GM21825 (cell line): Measurements from ENCODE around the gene DPH7.
A peak's percentile ranks its signal among the peaks of the same experiment; 100 is the strongest.
"Not testable (repeated sequence)": the region's sequence is repeated elsewhere in the genome, so short reads cannot be mapped to it uniquely, and the experiment has no call there.

ENCODE experiments used
- ATAC-seq: cut with Tn5 transposase; IDR thresholded peaks from one replicate; pipeline ENCODE4 v1.9.1; 2021; ENCODE audit warnings: mild to moderate bottlenecking, moderate library complexity; ENCODE audit not compliant: unreplicated experiment

DPH7 gene

DNA sequence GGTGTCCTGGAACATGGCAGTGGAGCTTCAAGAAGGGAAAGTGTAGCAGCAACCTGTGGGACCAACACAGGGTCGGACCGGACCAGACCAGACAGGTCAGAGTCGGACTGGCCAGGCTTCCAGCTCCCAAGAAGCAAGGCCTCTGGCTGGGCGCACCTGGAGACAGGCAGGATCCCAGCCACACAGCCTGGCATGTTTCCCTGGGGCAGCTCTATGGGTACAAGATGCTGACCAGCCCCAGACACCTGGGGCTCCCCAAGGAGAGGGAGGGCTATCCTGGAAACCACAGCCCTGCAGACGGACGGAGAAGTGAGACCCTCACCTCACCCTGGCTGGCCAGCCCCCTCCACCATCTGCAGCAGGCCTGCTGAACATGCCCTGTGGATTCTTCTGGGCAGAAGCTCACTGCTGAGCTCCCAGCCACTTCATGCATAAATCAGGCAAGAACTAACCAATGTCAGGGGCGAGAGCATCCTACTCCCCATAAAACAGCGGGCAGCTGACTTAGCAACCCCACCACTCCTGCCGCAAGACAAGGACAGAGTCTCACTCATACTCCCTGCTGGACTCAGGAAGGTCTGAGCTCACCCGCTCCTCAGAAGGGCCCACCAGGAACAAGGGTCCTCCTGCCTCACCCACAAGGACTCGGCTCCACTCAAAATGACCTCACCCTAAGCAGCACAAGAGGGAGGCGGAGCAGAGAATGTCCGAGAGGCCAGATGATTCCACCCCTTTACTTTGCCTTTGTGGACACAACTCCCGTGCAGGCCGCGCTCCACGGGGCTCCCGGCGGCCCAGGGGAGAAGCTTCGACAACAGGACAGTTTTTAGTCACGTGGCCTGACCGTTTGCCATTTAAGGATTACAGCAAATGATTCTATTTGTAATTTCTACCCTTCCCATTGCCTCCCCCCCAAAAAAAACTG is 2.9 kb upstream of the DPH7 start:
- no peak for ATAC-seq

DNA sequence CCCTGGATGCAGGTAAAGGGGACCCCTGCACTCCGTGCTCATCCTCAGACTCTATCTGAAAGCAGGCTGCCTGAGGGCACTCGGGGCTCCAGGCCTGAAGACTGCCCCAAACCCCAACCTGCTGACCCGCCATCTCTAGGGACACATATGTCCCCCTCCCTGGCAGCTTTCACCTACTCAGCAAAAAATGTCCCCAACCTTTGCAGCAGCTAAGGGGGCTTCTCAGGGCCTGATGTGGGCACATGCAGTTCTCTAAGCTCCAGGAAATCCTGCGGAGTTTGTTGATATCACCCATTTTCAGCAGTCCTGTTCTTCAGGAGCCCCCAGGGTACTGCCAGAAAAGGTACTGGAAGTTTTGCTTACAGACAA is 2.2 kb upstream of the DPH7 start:
- ATAC-seq, result no peak

DNA sequence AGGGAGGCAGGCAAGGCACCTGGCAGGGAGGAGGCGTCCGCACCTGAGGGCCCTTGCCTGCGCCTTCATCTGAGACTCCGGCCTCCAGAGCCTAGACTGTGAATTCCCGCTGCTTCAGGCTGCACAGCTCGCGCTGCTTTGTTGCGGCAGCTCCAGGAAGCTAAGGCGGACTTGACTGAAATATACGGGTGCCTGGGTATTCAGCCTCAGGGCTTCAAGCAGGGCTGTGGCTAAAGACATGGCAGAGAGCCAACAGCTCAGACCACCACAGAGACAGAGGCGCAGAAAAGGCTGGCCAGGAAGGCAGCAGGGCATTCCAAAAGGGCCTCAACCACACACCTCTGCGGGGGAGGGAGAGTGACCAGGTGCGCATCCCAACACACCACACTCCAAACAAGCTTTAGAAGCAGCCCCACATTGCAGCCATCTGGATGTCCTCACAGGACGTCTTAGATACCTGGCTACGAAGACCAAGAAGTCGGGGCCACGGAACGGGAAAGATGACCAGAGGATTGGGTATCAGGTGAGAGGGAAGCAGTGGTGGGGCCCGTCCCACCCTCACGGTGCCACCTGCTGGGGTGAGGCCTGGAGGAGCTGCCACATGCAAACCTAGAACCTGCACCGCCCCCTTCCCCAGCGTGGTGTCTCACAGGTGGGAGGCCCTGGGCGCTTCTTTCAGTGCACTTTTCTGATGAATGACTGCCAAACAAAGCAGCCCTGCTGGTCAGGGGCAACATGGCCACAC is 1.7 kb upstream of the DPH7 start:
- no peak for ATAC-seq

DNA sequence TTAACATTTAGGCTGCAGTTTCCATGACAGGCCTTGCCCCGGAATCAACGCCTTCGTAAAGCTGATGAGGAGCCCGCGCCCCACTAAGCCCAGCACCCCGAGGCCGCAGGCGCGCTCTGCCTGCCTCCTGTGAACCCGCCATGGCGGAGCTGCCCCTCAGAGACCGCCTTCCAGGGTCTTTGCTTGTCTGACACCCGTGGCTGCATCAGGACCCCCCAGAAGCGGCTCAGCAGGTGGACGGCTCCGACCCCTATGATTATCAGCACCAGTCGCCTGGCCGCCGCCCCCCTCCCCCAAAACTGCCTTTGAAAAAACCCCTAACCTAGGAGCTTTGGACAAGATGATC is 507 bp upstream of the DPH7 start:
- ATAC-seq, result no peak

DNA sequence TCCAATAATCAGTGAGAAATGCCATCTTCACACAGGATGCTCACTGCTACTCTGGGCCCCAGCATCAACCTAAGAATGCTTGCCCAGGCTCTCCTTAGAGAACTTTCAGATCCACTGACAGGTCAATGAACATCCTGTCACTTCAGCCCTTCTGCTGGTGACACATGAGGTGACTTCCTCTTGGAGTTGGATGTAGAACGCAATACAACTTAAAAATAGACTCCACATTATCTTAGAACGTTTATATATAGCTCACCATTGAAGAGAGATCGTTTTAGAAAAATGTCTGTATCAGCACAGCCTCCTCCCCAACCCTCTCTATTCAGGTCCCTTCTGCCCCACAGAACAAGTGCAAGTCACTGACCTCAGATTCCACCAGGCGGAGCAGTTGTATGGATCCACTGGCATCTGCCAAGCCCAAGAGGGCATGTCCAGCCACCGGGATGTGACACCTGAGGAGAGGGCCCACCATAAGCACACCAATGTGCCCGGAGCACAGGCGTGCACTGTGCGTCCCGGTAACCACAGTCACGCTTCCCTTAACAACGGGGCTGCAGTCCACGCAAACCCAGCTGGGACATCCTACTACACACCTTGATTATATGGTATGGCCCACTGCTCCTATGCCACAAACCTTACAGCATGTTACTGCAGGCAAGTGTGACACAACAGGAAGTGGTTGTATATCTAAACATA is 2.9 kb downstream of the DPH7 start:
- ATAC-seq, result no peak

DNA sequence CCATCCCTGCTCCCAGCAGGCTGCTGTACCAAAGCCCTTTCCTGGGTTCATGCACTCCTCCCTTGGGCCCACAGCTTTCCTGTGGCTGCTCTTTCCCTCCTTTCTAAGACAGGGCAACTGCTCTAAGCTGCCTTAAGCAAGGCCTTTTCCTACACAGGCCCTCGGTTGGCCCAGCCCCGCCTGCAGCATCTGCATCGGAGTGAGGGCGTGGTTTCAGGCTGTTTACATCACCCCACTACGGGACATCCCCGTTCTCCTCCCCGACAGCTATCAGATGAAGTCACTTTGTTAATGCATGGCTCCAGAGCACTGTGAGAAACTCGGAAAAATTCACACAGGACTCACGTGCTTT is 3.4 kb downstream of the DPH7 start:
- ATAC-seq, result no peak

DNA sequence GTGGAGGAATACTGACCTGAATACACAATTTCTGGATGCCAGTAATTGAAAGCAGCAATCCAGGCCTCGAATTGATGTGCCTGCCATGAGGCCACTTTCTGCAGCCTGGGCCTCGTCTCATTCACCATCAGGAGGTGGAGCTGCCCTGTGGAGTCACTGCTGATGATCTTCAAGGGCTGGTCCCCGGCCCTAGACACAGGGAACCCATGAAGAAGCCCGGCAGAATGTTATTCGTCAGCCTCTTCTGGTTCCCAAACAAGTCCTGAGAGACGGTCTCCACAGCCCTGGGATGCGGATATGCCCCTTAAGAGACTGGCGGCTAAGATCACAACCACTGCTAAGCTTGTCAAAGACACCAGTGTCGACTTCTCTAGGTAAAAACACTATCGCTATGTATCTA is 4.5 kb downstream of the DPH7 start:
- ATAC-seq, result no peak

DNA sequence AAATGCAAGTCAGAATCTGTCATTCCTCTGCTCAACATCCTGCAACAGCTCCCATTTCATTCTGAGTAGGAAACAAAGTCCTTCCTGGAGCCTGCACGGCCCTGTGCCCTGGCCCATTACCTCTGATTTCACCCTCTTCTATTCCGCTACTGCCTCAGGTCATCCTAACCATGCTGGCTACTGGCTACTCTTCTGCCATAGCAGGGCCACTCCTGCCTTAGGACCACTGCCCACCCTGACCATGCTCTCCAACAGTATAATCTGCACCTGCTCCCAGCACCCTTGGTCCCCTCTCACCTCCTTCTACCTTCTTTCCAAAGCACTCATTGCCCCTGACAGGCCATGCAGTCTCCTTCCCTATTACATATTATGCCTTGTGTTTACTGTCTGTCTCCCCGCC is 8.2 kb downstream of the DPH7 start:
- no peak for ATAC-seq

DNA sequence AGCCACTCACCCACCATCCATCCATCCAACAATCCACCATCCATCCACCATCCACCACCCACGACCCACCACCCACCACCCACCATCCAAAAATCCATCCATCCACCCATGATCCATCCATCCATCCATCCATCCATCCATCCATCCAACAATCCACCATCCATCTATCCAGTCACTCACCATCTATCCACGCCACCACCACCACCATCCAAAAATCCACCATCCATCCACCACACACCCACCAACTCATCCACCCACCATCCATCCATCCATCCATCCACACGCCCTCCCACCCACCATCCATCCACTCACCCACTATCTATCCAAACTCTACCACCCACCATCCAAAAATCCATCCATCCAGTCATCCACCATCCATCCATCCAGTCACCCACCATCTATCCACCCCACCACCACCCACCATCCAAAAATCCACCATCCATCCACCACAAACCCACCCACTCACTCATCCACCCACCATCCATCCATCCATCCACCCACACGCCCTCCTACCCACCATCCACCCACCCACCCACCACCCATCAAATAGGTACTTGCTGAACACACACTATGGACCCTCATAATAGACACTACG is 9.0 kb downstream of the DPH7 start:
- ATAC-seq, result no peak

DNA sequence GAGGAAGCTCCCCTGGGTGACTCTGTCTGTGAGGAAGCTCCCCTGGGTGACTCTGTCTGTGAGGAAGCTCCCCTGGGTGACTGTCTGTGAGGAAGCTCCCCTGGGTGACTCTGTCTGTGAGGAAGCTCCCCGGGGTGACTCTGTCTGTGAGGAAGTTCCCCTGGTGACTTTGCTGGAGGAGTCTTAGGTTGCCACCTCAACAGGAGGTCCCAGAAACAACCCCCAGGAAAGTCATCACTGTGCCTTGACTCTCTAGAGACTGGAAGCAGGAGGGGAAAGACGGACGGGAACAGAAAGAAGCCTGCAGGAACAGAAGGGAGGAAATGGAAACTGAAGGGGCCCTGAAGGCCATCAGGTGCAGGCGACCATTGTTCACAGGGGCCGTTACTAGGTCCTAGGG is 10.3 kb downstream of the DPH7 start:
- not testable (repeated sequence) for ATAC-seq

DNA sequence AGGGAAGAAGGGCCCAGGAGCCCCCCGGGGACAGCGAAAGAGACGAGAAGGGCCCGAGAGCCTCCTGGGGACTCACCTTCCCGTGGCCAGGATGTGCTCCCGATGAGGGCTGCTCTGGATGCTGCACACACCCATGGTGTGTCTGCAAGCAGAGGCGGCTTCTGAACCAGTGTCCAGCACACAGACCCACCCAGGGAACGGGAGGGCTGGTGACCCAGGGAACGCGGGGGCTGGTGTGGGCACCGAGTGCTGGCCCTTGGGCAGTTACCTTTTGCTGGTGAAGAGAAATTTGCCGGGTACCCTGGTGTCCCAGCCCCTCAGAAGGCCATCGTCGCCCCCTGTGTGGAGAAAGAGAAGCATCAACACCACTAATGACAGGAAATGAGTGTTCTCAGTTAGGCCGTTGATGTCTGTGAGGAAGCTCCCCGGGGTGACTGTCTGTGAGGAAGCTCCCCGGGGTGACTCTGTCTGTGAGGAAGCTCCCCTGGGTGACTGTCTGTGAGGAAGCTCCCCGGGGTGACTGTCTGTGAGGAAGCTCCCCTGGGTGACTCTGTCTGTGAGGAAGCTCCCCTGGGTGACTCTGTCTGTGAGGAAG is 13.8 kb downstream of the DPH7 start:
- no peak for ATAC-seq

DNA sequence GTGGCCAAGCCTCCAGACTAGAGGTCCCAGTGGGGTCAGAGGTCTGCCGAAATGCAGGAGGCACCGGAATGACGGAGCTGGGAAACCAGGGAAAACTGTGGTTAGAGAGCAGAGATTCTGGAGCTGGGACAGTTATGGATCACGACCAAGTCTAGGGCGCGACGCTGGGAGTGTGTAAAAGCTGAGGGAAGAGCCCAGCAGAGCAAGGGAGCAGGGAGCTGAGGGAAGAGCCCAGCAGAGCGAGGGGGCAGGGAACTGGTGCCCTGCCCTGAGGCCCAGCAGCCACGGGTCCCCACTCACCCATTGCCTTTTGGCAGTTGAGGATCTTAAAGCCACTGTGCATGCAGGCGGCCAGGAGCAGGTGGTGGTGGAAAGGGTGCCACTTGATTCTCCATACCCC is 14.6 kb downstream of the DPH7 start:
- no peak for ATAC-seq

DNA sequence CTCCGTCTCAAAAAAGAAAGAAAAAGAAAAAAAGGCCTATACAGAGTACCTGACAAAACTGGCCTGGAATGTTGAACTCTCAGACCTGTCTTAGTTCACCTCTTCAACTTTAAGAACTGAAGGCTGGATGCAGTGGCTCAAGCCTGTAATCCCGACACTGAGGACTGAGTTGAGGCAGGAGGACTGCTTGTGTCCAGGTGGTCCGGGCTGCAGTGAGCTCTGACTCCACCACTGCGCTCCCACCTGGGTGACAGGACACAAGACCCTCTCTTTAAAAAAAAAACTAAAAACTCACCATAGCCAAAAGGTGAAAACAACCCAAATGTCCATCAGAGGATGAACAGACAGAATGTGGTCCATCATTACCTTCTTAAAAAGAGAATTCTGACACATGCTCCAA is 20.6 kb downstream of the DPH7 start:
- ATAC-seq, result no peak

DNA sequence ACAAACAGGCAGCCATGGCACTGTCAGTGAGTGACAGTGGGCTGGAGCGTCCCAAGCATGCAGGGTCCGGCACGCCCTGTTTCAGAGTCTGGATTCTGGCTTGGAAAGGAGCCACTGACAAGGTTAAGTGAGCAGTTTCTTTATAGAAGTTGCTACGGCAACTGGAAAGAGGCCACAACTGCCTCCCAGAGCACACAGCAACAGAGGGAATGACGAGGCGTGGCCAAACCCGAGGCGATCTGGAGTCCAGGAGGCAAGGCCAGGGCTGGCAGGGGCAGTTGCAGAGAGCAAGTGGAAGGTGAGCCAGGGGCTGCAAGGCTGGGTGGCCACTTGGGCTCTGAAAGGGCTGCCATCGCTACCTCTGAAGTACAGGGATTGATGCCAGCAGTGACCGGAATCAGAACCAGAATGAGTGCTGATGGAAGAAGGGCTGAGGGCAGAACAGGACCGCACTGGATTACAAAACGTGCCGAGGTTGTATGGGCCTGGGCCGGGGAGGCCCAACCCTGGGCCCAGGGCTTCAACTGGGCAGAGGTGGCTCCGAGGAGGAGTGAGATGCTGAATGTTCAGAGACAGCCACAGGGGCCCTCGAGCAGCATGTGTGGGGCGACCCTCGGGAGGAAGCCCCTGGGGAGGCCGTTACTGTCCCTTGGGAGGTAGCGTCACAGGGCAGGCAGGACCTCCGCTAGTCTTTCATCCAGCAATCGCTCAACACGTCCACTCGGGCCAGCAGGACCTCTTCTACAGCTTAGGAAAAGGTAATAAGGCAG is 22.5 kb downstream of the DPH7 start:
- ATAC-seq, result no peak

DNA sequence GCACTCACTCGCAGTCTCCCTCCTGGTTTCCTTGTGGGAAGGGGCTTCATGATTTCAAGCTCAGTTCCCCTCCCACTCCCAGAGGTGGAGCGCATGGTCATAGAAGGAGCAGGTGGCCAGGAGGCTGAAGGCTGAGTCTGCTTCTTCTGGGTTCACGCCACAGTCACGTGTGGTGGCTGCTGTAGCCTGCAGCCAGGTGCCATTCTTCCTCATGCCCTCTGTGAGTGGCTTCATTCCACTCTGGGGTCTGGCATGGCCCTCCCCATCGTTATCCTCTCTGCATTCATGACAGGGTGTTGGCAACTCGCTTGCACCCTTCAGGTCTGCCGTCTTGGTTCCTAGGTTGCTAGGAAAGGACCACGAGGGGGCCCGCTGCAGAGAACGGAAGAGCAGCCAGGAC is 23.5 kb downstream of the DPH7 start:
- no peak for ATAC-seq

DNA sequence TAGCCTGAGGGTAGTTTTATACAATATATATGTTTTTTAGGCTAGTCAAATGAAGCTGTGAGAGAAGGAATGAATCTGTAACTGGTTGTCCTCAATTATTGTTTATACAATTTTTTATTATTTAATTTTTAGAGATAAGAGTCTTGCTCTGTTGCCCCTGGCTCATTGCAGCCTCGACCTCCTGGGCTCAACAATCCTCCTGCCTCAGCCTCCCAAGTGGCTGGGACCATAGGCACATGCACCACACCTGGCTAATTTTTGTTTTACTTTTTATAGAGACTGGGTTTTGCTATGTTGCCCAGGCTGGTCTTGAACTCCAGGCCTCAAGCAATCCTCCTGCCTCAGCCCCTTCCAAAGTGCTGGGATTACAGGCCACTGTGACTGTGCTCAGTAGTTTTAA is 24.4 kb downstream of the DPH7 start:
- ATAC-seq, result no peak

DNA sequence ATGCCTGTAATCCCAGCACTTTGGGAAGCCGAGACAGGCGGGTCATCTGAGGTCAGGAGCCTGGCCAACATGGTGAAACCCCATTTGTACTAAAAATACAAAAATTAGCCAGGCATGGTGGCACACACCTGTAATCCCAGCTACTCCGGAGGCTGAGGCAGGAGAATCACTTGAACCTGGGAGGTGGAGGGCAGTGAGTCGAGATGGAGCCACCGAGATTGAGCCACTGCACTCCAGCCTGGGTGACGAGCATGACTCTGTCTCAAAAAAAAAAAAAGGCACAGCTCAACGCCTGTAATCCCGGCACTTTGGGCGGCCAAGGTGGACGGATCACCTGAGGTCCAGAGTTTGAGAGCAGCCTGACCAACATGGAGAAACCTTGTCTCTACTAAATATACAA is 25.1 kb downstream of the DPH7 start:
- ATAC-seq, result not testable (repeated sequence)

DNA sequence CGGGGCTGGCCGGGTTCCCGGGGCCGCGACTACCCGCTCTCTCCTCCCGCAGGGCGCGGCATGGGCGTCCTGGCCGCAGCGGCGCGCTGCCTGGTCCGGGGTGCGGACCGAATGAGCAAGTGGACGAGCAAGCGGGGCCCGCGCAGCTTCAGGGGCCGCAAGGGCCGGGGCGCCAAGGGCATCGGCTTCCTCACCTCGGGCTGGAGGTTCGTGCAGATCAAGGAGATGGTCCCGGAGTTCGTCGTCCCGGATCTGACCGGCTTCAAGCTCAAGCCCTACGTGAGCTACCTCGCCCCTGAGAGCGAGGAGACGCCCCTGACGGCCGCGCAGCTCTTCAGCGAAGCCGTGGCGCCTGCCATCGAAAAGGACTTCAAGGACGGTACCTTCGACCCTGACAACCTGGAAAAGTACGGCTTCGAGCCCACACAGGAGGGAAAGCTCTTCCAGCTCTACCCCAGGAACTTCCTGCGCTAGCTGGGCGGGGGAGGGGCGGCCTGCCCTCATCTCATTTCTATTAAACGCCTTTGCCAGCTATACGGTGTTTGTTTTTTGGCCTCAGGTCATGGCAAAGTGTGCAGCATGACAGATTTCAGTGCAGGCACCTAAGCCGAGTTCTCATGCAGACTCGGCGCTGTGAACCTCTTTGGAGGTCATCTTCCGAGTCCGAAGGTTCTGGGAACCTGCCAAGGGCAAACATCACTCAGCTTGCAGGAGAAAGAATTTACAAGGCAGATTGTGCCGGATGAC is 26.5 kb downstream of the DPH7 start:
- ATAC-seq, result peak; percentile 6

DNA sequence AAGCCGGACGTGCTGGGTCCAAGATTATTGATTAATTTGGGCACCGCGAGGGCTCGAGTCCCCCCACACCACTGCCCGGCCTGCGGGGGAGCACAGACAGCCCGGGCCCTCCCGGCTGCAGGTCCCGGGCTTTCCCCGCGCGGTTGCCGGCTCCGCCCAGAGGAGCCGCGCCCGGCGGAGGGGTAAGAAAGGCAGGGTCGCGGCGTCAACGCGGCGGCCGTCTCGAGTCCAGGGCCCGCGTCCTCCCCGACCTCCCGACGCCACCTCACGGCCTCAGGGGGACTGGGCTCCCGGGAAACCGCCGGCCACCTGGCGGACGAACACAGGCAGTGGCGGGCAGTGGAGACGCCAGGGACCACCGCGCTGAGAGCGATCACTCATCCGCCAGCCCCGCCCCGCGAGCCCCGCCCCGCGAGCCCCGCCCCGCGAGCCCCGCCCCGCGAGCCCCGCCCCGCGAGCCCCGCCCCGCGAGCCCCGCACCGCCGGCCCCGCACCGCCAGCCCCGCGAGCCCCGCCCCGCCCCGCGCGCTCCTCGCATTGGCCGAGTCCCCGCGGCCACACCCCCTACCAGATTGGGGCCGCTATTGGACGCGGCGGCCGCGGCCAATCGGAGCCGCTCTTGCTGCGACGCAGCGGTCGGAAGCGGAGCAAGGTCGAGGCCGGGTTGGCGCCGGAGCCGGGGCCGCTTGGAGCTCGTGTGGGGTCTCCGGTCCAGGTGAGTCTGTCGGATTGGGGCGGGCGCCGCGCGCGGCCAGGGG is 27.3 kb downstream of the DPH7 start, which contains the start of gene MRPL41:
TSS of gene MRPL41 (plus strand) at position 616 of the 758 bp plus-strand sequence. CDS start 203 bp downstream, outside the sequence.
- ATAC-seq, result peak; percentile 75
